AG10803 (cell line): ENCODE measurements around the gene KAZALD1.

Experiments
- DNase-seq: peaks from one replicate; pipeline ENCODE4 v3.0.0; 2010; ENCODE audit warnings: low read depth
- H3K4me3 ChIP-seq: 2 replicates; pipeline ENCODE4 v1.5.1; 2011; ENCODE audit warnings: mild to moderate bottlenecking, low read length, control low read depth
- CTCF ChIP-seq: conservative IDR thresholded peaks from 2 replicates; pipeline ENCODE4 v1.5.1; 2011; ENCODE audit warnings: mild to moderate bottlenecking, low read length, control low read depth, inconsistent platforms

Gene KAZALD1

GRCh38 chr10:101052285-101052684 lies 9.5 kb upstream of the KAZALD1 start:
- peak; percentile 85 for DNase-seq
- no peak for TF ChIP-seq CTCF
- no peak overlapping the region for H3K4me3 ChIP-seq

GRCh38 chr10:101053516-101053915 lies 8.3 kb upstream of the KAZALD1 start:
- peak; percentile 78 for DNase-seq
- TF ChIP-seq CTCF: no peak
- H3K4me3 ChIP-seq: no peak overlapping the region

- H3K4me3 ChIP-seq: no peak overlapping the region
- DNase-seq: no peak
- TF ChIP-seq CTCF: no peak
Measured at GRCh38 chr10:101054351-101054750, 7.4 kb upstream of the KAZALD1 start.

GRCh38 chr10:101054876-101055275 lies 6.9 kb upstream of the KAZALD1 start:
- H3K4me3 ChIP-seq: no peak overlapping the region
- no peak for TF ChIP-seq CTCF

GRCh38 chr10:101055411-101055810 lies 6.4 kb upstream of the KAZALD1 start:
- no peak for DNase-seq
- H3K4me3 ChIP-seq: no peak overlapping the region
- TF ChIP-seq CTCF: no peak

More at GRCh38 chr10:101054876-101055275, 6.9 kb upstream of the KAZALD1 start:
- DNase-seq: no peak

GRCh38 chr10:101056365-101057151 lies 5.2 kb upstream of the KAZALD1 start:
- TF ChIP-seq CTCF: no peak
- no peak overlapping the region for H3K4me3 ChIP-seq
- DNase-seq: no peak
